GM13976 (cell line): ENCODE data around the gene ZNF597.

ENCODE experiments used
- DNase-seq: peaks from one replicate; pipeline ENCODE4 v3.0.0; 2012; ENCODE audit warnings: low spot score
- in situ Hi-C: fragments of 300-500 bp; cut with MboI; formaldehyde crosslinking; loops from one replicate; pipeline ENCODE4 v1.12.0; 2022; ENCODE audit warnings: low sequenced_read_pairs, mixed read lengths, inconsistent platforms; ENCODE audit not compliant: unreplicated experiment
- TF ChIP-seq, protein P1 (sequence below): IDR thresholded peaks from 2 replicates; pipeline ENCODE4 v1.5.1; 2012; ENCODE audit warnings: borderline replicate concordance, mild to moderate bottlenecking; ENCODE audit not compliant: insufficient read depth; ENCODE audit errors: extremely low read depth, missing control alignments, control extremely low read depth

ZNF597 gene

DNA sequence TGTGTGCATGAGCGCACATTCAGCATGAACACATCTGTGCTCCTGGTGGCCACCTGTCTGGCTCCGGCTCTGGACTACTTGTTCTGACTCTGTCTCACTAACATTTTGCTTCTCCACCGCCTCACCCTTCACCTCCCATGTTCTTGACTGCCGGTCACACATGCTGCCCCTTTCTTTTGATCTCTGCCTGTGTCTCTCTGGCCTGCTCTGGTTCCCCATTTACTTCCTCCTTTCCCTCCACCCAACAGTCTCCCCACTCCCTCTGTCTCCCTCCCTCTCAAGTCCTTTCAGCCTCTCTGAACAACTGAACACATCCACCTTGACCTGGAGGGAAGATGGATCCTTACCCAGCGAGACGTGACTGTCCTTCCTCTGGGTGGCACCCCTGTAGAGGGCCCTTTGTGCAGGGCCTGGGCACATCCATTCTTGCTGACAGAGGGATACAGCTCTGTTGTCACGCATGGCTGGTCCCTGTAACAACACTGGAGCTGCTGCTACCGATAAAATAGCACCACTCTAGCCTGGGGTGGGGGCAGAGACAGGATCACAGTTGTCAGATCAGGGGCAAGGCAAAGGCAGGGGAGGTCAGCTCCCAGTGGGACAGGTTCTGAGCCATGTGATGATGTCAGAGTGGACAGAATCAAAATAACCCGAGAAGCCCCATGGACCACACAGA, 53.5 kb downstream of the ZNF597 start:
- TF ChIP-seq, protein P1, sequence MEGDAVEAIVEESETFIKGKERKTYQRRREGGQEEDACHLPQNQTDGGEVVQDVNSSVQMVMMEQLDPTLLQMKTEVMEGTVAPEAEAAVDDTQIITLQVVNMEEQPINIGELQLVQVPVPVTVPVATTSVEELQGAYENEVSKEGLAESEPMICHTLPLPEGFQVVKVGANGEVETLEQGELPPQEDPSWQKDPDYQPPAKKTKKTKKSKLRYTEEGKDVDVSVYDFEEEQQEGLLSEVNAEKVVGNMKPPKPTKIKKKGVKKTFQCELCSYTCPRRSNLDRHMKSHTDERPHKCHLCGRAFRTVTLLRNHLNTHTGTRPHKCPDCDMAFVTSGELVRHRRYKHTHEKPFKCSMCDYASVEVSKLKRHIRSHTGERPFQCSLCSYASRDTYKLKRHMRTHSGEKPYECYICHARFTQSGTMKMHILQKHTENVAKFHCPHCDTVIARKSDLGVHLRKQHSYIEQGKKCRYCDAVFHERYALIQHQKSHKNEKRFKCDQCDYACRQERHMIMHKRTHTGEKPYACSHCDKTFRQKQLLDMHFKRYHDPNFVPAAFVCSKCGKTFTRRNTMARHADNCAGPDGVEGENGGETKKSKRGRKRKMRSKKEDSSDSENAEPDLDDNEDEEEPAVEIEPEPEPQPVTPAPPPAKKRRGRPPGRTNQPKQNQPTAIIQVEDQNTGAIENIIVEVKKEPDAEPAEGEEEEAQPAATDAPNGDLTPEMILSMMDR: no peak
- in situ Hi-C loops: no loop called here
- DNase-seq: no peak

DNA sequence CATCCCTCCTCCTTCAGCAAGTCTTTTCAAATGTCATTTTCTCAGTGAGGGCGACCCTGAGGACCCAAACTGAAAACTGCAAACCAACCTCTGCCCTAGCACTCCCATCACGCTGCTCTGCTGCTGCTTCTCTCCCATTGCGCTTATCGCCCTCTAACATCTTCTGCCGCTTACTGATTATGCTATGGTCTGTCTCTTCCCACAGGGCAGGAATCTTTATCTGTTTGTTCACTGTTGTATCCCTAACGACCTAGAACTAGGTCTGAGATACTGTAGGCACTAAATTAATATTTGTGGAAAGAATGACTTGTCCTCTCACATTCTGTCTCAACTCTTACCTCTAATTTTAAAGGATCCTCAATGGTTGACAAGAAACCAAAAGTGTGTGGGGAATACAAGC, 55.0 kb downstream of the ZNF597 start:
- in situ Hi-C loops: no loop called here
- TF ChIP-seq, protein P1: no peak
- no peak for DNase-seq

DNA sequence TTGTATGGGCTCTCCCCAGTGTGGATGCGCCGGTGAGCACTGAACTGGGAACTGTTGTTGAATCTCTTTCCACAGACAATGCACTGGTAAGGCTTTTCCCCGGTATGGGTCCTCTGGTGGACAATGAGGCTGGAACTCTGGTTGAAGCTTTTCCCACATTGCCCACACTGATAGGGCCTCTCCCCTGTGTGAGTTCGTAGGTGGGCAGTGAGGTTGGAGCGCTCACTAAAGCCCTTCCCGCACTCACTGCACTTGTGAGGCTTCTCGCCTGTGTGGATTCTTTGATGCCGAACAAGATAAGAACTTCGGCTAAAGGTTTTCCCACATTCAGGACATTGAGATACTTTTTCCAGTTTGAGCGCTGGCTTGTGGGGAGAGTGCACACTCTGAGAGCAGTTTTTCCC, 60.3 kb downstream of the ZNF597 start:
- in situ Hi-C loops: no loop called here
- TF ChIP-seq, protein P1: no peak
- no peak for DNase-seq
